HG03571 (cell line): ENCODE data around the gene CILP2.
A peak's percentile ranks its signal among the peaks of the same experiment; 100 is the strongest.

Experiments used
- ATAC-seq: cut with Tn5 transposase; IDR thresholded peaks from one replicate; pipeline ENCODE4 v1.9.1; 2021; ENCODE audit not compliant: unreplicated experiment

Gene CILP2

DNA sequence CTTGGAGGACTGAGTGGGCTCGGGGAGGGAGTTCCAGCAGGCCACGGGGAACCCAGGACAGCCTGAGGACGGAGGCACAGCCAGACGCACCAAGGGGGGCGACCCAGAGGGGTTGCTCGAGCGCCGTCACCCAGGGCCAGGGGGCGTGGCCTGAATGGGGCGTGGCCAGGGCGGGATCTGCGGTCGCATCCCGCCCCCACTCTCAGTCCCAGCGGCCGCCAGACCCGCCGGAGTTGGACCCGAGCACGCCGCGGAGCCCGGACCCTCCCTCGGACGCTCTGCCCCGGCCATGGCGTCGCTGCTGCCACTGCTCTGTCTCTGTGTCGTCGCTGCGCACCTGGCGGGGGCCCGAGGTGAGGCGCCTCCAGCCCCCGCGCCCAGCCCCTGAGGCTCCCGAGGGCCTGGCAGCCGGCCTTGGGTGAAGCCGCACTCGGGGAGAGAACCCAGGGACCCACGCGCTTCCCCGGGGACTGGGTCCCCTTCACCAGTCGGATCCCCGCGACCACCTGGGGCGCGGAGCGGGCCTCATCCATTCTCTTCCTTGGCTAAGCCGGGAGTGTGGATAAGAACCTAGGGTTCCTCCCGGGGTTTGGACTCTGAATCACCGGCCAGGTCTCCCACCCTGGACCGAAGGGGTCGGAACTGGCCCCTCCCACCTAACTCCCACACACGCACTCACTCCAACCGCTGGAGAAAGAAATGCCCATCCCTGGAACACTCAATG lies at the start of gene CILP2:
Gene CILP2 (plus strand): TSS at position 205 of the 724 bp plus-strand sequence. CDS start 85 bp downstream, at position 290.
- no peak for ATAC-seq

GRCh38 chr19:19488875-19489690 lies 49.0 kb upstream of the CILP2 start:
- ATAC-seq, result peak; percentile 60

DNA sequence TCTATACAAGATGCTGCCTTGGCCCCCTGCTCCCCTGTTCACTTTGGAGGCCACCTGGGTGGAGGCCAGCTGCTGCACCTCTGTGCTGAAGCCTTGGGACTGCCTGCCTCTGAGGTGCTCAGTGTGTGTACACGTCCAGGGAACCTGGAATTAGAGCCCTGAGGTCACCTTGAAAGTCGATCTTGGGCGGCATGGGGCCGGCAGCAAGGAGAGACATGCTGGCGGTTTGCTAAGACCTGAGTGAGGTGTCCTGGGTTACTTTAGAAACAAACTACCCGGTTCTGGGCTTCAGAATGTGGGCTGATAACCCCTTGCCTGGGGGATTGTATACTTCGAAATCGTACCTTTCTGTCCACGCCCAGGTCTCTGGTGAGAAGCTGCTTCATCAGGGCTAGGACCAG lies 48.3 kb upstream of the CILP2 start:
- ATAC-seq, result no peak

- no peak for ATAC-seq
These were observed 47.7 kb upstream of the CILP2 start for GRCh38 chr19:19490214-19490968.

DNA sequence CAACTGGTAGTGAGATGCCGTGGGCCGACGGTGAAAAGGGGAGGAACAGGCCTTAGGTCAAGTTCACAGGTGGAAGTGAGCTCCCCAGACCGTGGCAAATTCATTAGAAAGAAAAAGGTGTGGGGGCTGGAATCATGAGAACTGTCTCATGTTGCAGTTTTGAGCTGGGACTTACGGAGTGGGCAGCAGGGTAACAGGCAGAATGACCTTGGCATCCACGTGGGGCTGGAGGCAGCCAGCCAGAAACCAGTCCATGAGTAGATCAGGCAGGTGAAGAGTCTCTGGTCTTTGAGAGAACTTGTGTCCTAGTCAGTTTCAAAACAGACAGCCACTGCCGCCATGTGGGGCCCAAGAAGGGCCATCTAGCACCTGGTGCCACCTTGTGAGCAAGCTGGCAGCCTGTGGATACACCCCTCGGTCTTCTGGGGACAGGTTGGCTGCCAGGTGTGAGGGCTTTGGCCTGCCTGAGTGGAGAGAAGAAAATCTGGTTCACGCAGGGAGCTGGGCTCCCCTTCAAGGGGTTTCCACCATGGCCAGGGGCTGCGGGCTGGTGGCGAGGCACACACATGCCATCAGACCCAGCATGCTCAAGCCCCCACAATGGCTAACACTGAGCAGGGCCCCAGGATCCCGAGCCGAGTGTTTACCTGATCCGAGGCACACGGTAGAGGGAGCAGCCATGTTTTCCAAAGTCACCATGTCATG lies 46.6 kb upstream of the CILP2 start:
- ATAC-seq, result no peak

DNA sequence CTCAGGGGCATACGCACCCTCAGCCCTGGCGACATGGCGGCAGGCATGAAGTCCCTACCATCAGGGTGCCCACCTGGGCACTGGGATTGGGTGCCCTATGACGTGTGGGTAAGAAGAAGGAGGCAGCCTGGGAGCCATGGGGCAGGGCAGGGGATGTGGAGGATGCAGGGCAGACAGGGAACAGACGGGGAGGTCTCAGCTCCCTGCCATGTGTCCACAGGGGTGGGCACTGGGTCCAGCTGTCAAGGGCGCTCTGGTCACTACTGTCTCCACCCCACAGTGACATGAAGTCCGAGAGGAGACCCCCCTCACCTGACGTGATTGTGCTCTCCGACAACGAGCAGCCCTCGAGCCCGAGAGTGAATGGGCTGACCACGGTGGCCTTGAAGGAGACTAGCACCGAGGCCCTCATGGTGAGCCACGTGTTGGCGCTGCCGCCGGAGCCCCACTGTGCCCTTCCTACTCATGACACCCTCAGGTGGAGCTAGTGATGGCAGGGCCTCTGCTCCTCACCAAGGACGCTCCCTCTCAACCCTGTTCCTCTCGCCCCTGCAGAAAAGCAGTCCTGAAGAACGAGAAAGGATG lies 45.9 kb upstream of the CILP2 start:
- no peak for ATAC-seq

- ATAC-seq, result no peak
These were observed 44.1 kb upstream of the CILP2 start for GRCh38 chr19:19493841-19494546.

DNA sequence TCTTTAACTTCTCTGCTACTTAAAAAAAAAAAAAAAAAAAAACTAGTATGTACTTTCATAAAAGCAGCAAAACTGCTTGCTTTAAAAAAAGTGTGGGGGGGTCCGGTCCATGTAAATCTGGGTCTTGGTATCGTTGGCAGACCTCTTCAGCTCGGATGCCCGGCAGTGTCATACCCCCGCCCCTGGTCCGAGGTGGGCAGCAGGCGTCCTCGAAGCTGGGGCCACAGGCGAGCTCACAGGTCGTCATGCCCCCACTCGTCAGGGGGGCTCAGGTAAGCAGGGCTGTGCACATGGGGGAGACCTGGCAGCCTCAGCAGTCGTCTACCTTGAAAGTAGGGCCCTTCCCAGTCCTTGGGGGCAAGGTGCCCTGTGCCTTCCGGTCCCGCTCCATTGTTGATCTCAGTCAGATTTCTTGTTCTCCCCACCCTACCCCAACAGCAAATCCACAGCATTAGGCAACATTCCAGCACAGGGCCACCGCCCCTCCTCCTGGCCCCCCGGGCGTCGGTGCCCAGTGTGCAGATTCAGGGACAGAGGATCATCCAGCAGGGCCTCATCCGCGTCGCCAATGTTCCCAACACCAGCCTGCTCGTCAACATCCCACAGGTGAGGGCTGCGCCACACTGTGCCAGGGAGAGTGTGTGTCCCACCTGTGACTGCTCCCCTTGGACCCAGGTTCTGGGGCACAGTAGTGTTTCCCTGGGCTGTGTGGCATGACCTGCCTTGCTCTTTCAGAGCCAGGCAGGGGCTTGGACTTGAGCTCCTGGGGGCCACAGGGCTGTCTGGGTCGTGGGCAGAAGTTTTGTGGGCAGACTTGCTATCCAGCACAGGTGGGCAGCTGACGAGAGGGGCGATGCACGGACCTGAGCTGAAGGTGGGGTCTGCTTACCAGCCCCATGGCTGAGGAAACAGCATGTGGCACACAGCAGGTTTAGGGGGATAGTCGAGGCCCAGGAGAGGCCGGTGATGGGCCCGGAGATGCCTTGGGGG lies 42.2 kb upstream of the CILP2 start:
- ATAC-seq, result no peak

- ATAC-seq, result no peak
These were observed 39.6 kb upstream of the CILP2 start for GRCh38 chr19:19498255-19498991.

DNA sequence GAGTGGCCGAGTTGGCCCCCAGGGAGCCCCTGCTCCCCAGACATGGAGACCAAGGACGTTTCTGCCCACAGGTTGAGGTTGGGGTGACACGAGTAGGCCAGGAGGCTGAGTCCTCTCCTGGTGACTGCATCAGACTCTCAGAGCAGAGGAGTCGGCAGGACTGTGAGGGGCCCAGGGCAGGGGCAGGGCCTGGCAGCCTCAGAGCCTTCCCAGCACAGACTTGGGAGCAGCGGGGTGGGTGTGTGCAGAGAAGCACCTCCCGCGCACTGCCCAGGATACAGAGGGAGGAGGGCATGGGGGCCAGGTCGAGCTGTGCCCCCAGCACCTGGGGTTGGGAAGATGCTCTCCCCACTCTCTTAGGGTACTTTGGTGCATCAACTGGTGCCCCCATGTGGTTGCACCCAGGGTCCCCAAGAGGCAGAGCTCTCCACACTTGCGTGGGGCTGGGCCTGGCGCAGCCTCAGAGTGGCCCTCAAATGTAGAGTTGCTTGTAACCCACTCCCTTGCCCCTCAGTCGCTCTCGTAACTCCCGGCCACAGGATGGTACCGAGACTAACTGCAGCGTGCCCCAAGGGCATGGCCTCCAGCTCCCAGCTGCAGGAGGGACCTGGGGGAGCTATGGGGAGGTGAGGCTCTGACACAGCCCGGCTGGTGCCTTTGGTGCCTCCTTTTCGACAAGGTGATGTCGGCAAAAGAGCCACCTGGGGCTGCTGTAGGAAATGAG lies 38.6 kb upstream of the CILP2 start:
- ATAC-seq, result no peak

- ATAC-seq, result no peak
These were observed 37.0 kb upstream of the CILP2 start for GRCh38 chr19:19500975-19501644.

- no peak for ATAC-seq
These were observed 36.3 kb upstream of the CILP2 start for GRCh38 chr19:19501798-19502197.

GRCh38 chr19:19502281-19502680 lies 35.8 kb upstream of the CILP2 start:
- ATAC-seq, result no peak

GRCh38 chr19:19502808-19503602 lies 35.1 kb upstream of the CILP2 start:
- no peak for ATAC-seq

DNA sequence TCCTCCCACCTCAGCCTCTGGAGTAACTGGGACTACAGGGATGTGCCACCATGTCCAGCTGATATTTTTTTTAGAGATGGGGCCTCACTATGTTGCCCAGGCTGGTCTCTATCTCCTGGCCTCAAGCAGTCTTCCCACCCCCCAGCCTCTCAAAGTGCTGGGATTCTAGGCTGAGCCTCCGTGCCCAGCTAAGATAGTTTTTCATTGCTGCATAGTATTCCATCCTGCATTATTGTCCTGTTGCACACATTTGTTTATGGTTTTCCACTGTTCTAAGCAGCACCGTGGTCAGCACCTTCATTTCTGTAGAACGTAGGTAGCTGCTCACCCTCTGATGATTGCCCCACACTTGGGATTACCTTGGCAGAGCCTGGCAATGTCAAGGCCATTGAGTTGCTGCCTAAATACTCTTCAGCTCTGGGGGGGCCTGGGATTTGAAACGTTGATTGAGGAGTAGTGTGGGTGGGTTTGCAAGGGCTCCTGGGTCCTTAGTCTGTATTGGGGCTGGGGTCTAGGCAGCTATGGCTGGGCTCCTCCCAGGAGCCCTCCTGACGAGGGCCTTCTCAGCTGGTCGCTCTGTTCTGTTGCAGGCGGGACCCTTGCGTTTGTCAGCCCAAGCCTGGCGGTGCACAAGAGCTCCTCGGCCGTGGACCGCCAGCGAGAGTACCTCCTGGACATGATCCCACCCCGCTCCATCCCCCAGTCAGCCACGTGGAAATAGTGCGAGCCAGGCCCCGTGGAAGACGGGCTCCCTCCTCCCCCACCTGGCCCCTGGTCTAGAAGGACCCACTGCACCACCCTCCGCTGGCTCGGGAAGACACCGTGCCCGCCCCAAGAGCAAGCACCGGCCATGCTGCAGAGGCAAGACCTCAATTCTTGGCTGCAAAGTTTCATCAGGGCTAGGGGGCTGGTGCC lies 33.1 kb upstream of the CILP2 start:
- ATAC-seq, result no peak
